ENCODE measurements around the gene SUMO1. TPM values are rescaled to one million over a fixed set of nuclear protein-coding genes. Genes with fewer than 3 reads are reported as not detected.

The SUMO1 gene
- total and polyA plus RNA-seq, 10 of the 15 experiments (the other 5 are each of a cell fraction or from before 2014, with no cell fraction given): 105 to 458 (median 199) TPM

DNA sequence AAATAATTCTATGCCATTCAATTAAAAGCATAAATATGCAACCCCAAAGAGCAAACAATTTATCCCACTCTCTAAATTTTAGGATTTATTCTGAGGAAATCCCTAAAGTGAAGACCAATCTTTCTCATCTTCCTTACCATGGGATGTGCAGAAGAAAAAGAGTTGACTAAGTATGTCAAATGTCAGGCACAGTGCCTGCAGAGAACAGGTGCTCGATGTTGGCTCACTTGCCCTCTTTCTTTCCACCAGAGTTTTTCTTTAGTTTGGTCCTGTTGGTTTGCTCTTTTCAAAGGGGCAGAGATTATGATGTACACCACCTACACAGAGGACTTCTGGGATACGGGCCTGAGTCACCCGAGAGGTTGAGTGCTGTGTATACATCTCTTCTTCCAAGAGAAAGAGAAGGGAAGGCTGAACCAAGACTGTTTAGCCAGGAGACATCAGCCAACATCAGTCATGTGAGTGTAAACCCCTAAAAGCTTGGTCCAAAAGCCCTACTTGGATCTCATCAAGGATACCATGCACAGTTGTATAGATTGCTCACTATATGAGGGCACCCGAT lies 51.7 kb downstream of the SUMO1 start:
- ChIA-PET POLR2A (no interaction called here), RAD21 (ENCODE audit: unreplicated experiment) (no interaction called here), CTCF (no interaction called here), SMC1A (ENCODE audit: uncharacterized antibody, unreplicated experiment) (no interaction called here)
- intact Hi-C loops (cut with micrococcal nuclease; ENCODE audit: unreplicated experiment) (no loop called here), in situ Hi-C loops (cut with MboI) (loop anchor here (10.0 kb wide), 1 partner anchor 522 kb away; no protein-coding TSS in a partner anchor)
- H3K27me3 ChIP-seq (replicated peaks in 1 of 2; ENCODE audit: control insufficient read depth in 2 of 2, insufficient read depth in 2 of 2, low read length in 1 of 2): no peaks in the 10 kb centered on the region; a peak in 1 of 4 replicates
- no peaks in the 10 kb centered on the region for H3K79me2 ChIP-seq (ENCODE audit: control insufficient read depth, insufficient read depth, low read length)
- no peak overlapping the region for H2AFZ ChIP-seq (ENCODE audit: control insufficient read depth, low read depth, low read length)
- no peak overlapping the region for H3K4me3 ChIP-seq
- H3K9ac ChIP-seq (ENCODE audit: control insufficient read depth, insufficient read depth, low read length): no peak overlapping the region
- DNase-seq (ENCODE audit: low read depth, low spot score) (no peak), FAIRE-seq (no peak), ATAC-seq (no peak)
- no peaks in the 10 kb centered on the region for H3K36me3 ChIP-seq (ENCODE audit: control insufficient read depth in 2 of 2, insufficient read depth in 2 of 2, low read length in 1 of 2)
- no peaks in the 10 kb centered on the region for H3K9me3 ChIP-seq (replicated peaks; ENCODE audit: control insufficient read depth, insufficient read depth, low read length)
- no peak overlapping the region for H3K27ac ChIP-seq (ENCODE audit: control insufficient read depth, insufficient read depth)
- WGBS (ENCODE audit: insufficient coverage, insufficient replicate concordance, low lambda C conversion rate, missing lambda C conversion rate): 54% methylated on average over 4 of the region's 4 CpGs
- no peaks in the 10 kb centered on the region for H3K4me1 ChIP-seq (ENCODE audit: control insufficient read depth, insufficient read depth, low read length)
- no TSS peak for BruUV-seq (replicated peaks)
- H4K20me1 ChIP-seq (ENCODE audit: control insufficient read depth, insufficient read depth): no peaks in the 10 kb centered on the region
- H3K4me2 ChIP-seq (ENCODE audit: control insufficient read depth, insufficient read depth): no peak overlapping the region
- TF ChIP-seq BACH1 (IDR thresholded peaks at IDR 0.05; ENCODE audit: borderline replicate concordance) (no peak), SMARCA5 (IDR thresholded peaks at IDR 0.05) (no peak), SP1 (IDR thresholded peaks at IDR 0.05; ENCODE audit: low read depth, low read length) (no peak), DPF2 (IDR thresholded peaks at IDR 0.05) (no peak), ZBED1 (IDR thresholded peaks at IDR 0.05; ENCODE audit: borderline replicate concordance) (no peak), POLR2A (IDR thresholded peaks at IDR 0.05; ENCODE audit: low read depth, low read length) (no peak), HDGF (IDR thresholded peaks at IDR 0.05) (no peak), PML (IDR thresholded peaks at IDR 0.05; ENCODE audit: low read length) (no peak), ZNF687 (IDR thresholded peaks at IDR 0.05) (no peak), RBBP5 (conservative IDR thresholded peaks at IDR 0.05) (no peak), EZH2 (IDR thresholded peaks at IDR 0.05; ENCODE audit: borderline replicate concordance, control insufficient read depth, low read depth, low read length) (no peak)
